AG10803 (cell line): ENCODE measurements around the gene OSBPL3.

Experiments used
- DNase-seq: peaks from one replicate; pipeline ENCODE4 v3.0.0; 2010; ENCODE audit warnings: low read depth
- H3K4me3 ChIP-seq: 2 replicates; pipeline ENCODE4 v1.5.1; 2011; ENCODE audit warnings: mild to moderate bottlenecking, low read length, control low read depth
- CTCF ChIP-seq: conservative IDR thresholded peaks from 2 replicates; pipeline ENCODE4 v1.5.1; 2011; ENCODE audit warnings: mild to moderate bottlenecking, low read length, control low read depth, inconsistent platforms

The OSBPL3 gene

DNA sequence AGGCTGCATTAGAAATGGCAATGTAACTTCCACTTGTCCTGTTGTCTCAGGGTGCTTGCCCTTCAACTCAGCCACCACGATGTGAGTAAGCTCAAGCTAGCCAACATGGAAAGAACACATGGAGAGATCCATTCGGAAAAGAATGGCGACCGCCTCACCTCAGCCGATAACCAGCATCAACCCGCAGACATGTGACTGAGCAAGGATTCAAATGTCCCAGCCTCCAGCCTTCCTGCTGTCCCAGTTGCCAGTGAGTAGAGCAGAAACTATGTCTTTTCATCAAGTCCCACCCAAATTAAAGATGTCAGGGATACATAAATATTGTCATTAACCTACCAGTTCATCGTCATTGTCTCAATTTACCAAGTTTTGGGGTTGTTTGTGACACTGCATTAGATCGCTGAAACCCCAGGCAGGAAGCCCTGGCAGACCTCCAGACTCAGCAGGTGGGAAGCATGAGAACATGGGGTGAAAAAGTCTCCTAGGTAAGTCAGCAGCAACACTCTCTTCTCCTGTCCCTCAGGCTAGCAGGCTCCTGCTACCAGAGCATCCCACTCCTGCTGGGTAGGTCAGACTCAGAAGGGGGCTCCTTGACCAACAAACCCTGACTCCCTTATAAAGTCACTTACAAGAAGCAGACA lies 67.0 kb downstream of the OSBPL3 start:
- no peak for DNase-seq
- no peak overlapping the region for H3K4me3 ChIP-seq
- no peak for TF ChIP-seq CTCF

DNA sequence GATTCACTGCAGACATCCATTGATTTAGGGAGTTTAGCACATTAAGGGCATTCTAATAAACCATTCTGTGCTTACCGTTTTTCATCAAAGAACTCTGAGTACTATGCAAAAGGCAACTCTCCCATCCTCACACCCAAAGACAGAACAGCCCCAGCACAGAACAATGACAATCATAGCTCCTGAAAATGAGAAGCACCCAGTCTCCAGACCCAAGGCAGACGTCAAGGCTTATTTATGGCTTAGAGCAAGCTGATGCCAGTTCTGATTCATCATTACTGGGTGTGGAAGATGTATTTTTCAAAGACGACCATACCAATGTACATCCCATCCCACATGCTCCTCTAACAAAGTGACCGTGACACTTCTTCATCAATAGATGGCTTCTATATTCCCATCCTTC lies 67.6 kb downstream of the OSBPL3 start:
- no peak overlapping the region for H3K4me3 ChIP-seq
- TF ChIP-seq CTCF: no peak
- DNase-seq: no peak

DNA sequence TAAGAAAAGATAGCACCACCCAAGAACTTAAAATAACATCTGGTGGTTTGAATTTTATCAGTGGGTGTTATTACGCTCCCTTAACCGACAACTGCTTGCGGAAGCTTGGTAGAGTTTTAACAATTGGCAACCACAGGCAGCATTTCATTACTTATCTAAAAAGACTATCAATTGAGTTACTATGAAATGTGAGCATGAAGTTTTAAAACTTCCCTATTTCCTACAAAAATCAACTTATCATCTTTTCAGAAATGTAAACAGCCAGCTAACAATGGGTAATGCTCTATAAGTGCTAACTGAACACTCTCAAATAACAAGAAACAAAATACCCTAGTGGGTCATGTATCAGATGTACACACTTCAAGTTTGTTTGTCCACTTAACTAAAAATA lies 68.8 kb downstream of the OSBPL3 start:
- H3K4me3 ChIP-seq: no peak overlapping the region
- DNase-seq: no peak
- TF ChIP-seq CTCF: no peak

DNA sequence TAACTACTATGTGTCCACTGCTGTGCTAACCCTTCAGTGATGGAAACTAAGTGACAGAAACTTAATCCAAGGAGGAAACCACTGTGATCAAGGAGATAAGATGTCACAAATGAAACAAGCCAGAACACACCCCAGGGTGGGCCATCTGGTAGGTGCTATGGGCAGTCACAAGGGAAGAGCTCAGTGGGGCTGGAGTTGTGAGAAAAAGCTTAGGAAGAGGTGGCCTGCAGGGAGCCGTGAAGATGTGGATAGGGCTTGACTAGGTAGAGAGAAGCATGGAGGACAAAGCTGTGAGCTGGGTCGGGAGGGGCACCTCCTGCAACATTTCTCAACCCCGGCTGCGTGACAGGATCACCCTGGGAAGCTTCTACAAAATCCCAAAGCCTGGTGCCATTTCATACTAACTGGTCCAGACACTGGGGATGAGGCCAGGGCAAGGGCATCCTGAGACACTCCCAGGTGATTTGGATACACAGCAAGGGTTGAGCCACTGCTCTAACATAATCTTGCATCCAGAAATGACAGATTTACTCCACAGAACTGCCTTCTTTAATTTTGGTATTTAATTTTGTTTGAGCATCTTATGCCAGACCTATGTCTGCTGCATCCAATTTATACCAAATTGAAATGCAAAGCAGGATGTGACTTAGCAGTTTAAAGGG lies 69.3 kb downstream of the OSBPL3 start:
- H3K4me3 ChIP-seq: no peak overlapping the region
- TF ChIP-seq CTCF: no peak
- DNase-seq: no peak

DNA sequence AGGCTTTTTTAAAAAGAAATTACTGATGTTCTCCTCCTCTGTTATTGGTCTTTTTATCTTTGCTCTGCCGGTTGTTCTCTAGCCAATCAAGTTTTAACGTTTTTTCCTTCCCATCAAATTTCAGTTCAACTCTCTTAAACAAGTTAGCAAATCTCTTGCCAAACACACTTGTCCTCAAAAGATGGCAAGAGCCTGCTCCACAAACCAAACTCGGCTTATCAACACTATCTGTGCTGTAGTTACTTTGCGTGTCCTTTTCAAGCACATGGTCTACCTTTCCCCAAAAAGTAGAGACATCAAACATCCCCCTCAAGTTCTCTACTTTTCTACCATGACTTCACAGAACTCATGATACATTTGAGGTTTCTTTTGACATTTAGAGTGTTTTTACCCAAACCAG lies 71.3 kb downstream of the OSBPL3 start:
- H3K4me3 ChIP-seq: no peak overlapping the region
- no peak for DNase-seq
- TF ChIP-seq CTCF: no peak

DNA sequence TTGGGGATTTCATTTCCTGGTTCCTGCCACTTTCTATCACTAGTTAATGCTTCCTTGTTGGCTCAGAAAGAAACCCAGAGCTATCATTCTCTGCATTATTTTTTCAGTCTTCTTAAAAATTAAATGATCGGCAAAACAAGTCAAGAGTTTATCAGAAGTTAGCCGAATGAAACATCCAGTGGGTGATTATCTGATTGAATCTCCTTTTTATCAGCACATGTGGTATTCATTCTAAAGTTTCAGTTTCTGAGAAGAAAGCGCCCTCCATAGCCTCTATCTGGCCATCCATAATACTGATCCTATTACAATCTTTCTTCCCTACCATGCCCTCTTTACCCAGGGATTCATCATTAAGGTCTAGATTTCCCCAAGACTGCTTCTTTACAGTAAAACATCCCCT lies 71.8 kb downstream of the OSBPL3 start:
- no peak for TF ChIP-seq CTCF
- no peak for DNase-seq
- no peak overlapping the region for H3K4me3 ChIP-seq

DNA sequence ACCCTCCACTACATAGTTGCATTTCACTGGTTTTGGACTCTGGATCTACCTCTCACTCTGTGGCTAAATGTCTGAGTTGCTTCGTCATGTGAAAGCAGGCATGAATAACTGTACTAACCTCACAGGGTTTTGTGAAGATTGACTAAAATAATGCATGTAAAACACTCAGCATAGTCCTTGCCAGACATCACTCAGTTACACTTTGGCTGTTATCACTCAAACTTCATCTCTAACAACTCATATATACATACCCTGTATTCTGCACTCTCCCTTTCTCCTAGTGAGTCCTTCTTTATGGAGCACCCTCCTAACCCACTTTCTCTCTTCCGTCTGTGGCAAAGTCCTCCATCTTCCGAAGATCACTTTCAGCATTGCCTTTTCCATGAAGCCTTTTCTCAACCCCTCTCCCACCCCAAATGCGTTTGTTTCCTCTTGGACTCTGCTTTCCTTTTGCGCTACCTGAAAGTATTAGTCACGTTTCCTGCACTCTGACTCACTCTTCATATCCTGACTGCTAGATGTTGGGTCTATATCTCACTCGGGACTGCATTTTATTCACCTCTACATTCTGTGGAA lies 72.6 kb downstream of the OSBPL3 start:
- H3K4me3 ChIP-seq: no peak overlapping the region
- DNase-seq: no peak

More for the DNA sequence above, 72.6 kb downstream of the OSBPL3 start:
- no peak for TF ChIP-seq CTCF
